ENCODE data around the gene AGBL4. TPM values are rescaled to one million over a fixed set of nuclear protein-coding genes. Genes with fewer than 3 reads are reported as not detected.

Gene AGBL4
- total and polyA plus RNA-seq, 11 donors, result 0.40 to 1.4 (median 0.54) TPM; not detected in 3

DNA sequence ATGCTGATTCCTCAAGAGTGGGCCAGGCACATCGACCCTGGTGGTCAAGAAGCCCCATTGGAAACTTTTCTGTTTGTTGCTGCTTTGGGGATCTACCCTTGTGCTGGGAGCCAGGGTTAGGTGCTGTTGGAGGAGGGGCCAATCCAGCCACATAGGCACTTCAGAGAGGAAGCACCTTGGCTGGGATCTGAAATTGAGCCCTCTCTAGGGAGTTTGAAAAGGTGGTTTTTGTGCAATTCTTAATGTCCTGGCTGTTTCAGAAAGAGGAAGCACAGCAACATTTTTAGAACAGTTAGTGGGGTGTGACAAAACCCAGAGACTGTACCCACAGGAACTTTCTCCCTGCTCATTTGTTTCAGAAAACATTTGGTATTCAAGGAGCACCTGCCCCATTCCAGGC, 1229.9 kb downstream of the AGBL4 start:
- Histone ChIP-seq H3K36me3 (no peaks in the 10 kb centered on the region), H3K9me3 (no peaks in the 10 kb centered on the region), H3K27me3 (no peaks in the 10 kb centered on the region), H3K4me3 (no peak overlapping the region), H3K27ac (no peak overlapping the region), H3K4me1 (no peaks in the 10 kb centered on the region)
- DNase-seq (no peak), ATAC-seq (no peak)
- TF ChIP-seq POLR2A (IDR thresholded peaks at IDR 0.05), result no peak
- TF ChIP-seq, protein P1, sequence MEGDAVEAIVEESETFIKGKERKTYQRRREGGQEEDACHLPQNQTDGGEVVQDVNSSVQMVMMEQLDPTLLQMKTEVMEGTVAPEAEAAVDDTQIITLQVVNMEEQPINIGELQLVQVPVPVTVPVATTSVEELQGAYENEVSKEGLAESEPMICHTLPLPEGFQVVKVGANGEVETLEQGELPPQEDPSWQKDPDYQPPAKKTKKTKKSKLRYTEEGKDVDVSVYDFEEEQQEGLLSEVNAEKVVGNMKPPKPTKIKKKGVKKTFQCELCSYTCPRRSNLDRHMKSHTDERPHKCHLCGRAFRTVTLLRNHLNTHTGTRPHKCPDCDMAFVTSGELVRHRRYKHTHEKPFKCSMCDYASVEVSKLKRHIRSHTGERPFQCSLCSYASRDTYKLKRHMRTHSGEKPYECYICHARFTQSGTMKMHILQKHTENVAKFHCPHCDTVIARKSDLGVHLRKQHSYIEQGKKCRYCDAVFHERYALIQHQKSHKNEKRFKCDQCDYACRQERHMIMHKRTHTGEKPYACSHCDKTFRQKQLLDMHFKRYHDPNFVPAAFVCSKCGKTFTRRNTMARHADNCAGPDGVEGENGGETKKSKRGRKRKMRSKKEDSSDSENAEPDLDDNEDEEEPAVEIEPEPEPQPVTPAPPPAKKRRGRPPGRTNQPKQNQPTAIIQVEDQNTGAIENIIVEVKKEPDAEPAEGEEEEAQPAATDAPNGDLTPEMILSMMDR (IDR thresholded peaks at IDR 0.05), result no peak
- WGBS, 4 donors, result 40 to 59% (median 50%) methylated on average over 1 of the region's 1 CpG
- intact Hi-C loops (cut with DNase I), result no loop called here

DNA sequence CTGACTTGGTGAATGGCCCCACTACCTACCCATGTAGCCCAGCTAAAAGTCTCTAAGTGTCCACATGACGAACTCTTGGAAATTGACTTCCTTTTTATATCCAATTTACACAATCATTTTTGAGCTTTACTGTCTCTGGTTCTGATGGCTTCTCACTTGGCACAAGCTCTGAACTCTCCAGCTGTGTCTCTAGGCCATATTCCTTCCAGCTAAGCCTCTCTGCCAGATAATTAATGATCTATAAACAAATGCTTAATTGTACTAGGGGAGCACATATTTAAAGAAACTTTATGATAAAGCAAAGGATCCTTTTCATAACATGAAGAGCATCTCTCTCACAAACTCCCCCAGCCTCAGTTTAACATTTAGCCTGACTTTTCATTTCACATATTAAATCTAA, 1230.8 kb downstream of the AGBL4 start:
- TF ChIP-seq POLR2A (IDR thresholded peaks at IDR 0.05), result no peak
- TF ChIP-seq, protein P1 (IDR thresholded peaks at IDR 0.05), result no peak
- 66 to 73% (median 70%) methylated on average over 1 of the region's 1 CpG for whole genome bisulfite sequencing, 4 donors
- Histone ChIP-seq H3K9me3 (no peaks in the 10 kb centered on the region), H3K27ac (no peak overlapping the region), H3K4me3 (no peak overlapping the region), H3K27me3 (peaks cover 0 to 6% (median 0%) of the 10 kb centered on the region in 9 donors), H3K4me1 (no peaks in the 10 kb centered on the region), H3K36me3 (no peaks in the 10 kb centered on the region)
- intact Hi-C loops (cut with DNase I), result no loop called here
- ATAC-seq (no peak), DNase-seq (no peak)

DNA sequence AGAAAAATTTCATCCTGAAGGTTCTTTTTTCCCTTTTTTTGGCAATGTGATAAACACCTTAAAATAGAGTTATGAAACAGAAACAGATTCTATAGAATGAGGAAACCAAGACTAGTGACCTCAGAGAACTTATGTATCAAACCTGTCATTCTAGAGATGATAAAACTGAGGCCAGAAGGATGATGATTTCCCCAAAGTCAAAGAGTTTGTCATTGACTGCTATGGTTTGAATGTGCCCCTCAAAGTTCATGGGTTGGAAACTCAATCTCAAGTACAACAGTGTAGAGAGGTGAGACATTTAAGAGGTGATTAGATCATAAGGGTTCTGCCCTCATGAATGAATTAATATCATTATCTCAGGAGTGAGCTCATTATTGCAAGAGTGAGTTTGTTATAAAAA, 1233.4 kb downstream of the AGBL4 start:
- Histone ChIP-seq H3K4me3 (no peak overlapping the region), H3K27ac (peak overlapping the region in 1 of 12 donors; percentile 58), H3K27me3 (peaks cover 0 to 6% (median 0%) of the 10 kb centered on the region in 9 donors), H3K4me1 (no peaks in the 10 kb centered on the region), H3K36me3 (no peaks in the 10 kb centered on the region), H3K9me3 (no peaks in the 10 kb centered on the region)
- no peak for DNase-seq
- ATAC-seq, result no peak
- TF ChIP-seq, protein P1 (IDR thresholded peaks at IDR 0.05), result no peak
- no peak for TF ChIP-seq POLR2A (IDR thresholded peaks at IDR 0.05)
- intact Hi-C loops (cut with DNase I), result no loop called here

DNA sequence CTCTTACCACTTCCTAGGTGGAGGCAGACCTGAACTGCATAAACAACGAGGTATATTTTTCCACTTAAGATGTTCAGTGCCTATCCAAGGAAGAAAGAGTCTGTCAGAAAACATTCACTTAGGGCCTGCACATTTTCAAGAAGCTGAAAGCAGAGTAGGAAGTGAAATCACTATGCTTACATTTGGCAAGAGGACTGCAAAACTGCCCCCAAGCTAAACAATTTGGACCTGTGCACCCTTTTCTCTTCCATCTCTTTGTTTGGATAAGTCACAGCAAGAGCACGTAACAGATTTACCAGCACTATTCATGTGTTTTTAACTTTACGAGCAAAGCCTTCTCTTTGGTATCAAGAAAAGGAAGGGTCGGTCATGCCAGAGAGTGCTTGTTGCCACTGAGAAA, 1233.9 kb downstream of the AGBL4 start:
- peak overlapping the region in 1 of 12 donors; percentile 58 for H3K27ac ChIP-seq
- peaks cover 0 to 6% (median 0%) of the 10 kb centered on the region in 9 donors for H3K27me3 ChIP-seq
- DNase-seq (no peak), ATAC-seq (no peak)
- intact Hi-C loops (cut with DNase I), result no loop called here
- H3K9me3 ChIP-seq, result no peaks in the 10 kb centered on the region
- 66 to 78% (median 73%) methylated on average over 4 of the region's 4 CpGs for WGBS, 4 donors
- no peak overlapping the region for H3K4me3 ChIP-seq
- no peaks in the 10 kb centered on the region for H3K4me1 ChIP-seq
- no peaks in the 10 kb centered on the region for H3K36me3 ChIP-seq
- TF ChIP-seq POLR2A (IDR thresholded peaks at IDR 0.05), result no peak
- TF ChIP-seq, protein P1 (IDR thresholded peaks at IDR 0.05), result no peak

Data from heart left ventricle (tissue), 16 donors.